Measurements from ENCODE around the gene TARP.

TARP gene

GRCh38 chr7:38273286-38273995 is at the start of gene TARP:
Gene TARP (minus strand): TSS chr7:38273636.
- no peak for DNase-seq

- no peak for DNase-seq
Measured at GRCh38 chr7:38323156-38323555, 49.7 kb upstream of the TARP start.

- DNase-seq: no peak
Measured at GRCh38 chr7:38322461-38322860, 49.0 kb upstream of the TARP start.

GRCh38 chr7:38321967-38322366 is 48.5 kb upstream of the TARP start:
- no peak for DNase-seq

GRCh38 chr7:38321515-38321944 is 48.1 kb upstream of the TARP start:
- no peak for DNase-seq

- no peak for DNase-seq
Measured at GRCh38 chr7:38321050-38321449, 47.6 kb upstream of the TARP start.

- DNase-seq: no peak
Measured at GRCh38 chr7:38319873-38320272, 46.4 kb upstream of the TARP start.

- DNase-seq: no peak
Measured at GRCh38 chr7:38318803-38319416, 45.5 kb upstream of the TARP start.

GRCh38 chr7:38318241-38318640 is 44.8 kb upstream of the TARP start:
- DNase-seq: no peak

- DNase-seq: no peak
Measured at GRCh38 chr7:38317515-38317914, 44.1 kb upstream of the TARP start.

- no peak for DNase-seq
Measured at GRCh38 chr7:38316733-38317360, 43.4 kb upstream of the TARP start.

GRCh38 chr7:38315410-38315809 is 42.0 kb upstream of the TARP start:
- DNase-seq: no peak

- DNase-seq: no peak
Measured at GRCh38 chr7:38312821-38313220, 39.4 kb upstream of the TARP start.

- no peak for DNase-seq
Measured at GRCh38 chr7:38311329-38311937, 38.0 kb upstream of the TARP start.

- no peak for DNase-seq
Measured at GRCh38 chr7:38310591-38311101, 37.2 kb upstream of the TARP start.

GRCh38 chr7:38309555-38309954 is 36.1 kb upstream of the TARP start:
- DNase-seq: no peak

GRCh38 chr7:38308140-38308539 is 34.7 kb upstream of the TARP start:
- DNase-seq: no peak

- no peak for DNase-seq
Measured at GRCh38 chr7:38307640-38308039, 34.2 kb upstream of the TARP start.

GRCh38 chr7:38306914-38307313 is 33.5 kb upstream of the TARP start:
- no peak for DNase-seq

- no peak for DNase-seq
Measured at GRCh38 chr7:38306171-38306570, 32.7 kb upstream of the TARP start.

GRCh38 chr7:38303866-38304265 is 30.4 kb upstream of the TARP start:
- no peak for DNase-seq

- no peak for DNase-seq
Measured at GRCh38 chr7:38300175-38300574, 26.7 kb upstream of the TARP start.

GRCh38 chr7:38299275-38299931 is 26.0 kb upstream of the TARP start:
- DNase-seq: no peak

All from activated CD8-positive, alpha-beta memory T cell treated with anti-CD3 and anti-CD28 coated beads for 24 hours (primary cell).